Caki2 (cell line): ENCODE data around the gene ACO2. TPM values are rescaled to one million over a fixed set of nuclear protein-coding genes. Genes with fewer than 3 reads are reported as not detected.
A peak's percentile ranks its signal among the peaks of the same experiment; 100 is the strongest.
"Not testable (repeated sequence)": the region's sequence is repeated elsewhere in the genome, so short reads cannot be mapped to it uniquely, and the experiment has no call there.

ENCODE experiments used
- DNase-seq: peaks from one replicate; pipeline ENCODE4 v3.0.0-alpha.2; 2015; ENCODE audit warnings: low read depth
- in situ Hi-C: cut with HindIII; loops from 2 replicates; pipeline ENCODE4 v1.10.0; 2016; ENCODE audit warnings: low sequenced_read_pairs, low pct_unique_long_range_greater_than_20kb, mixed read lengths
- total RNA-seq: library from RNA; depleted of rRNA; stranded (reverse); fragments of >200 nt; shearing (Covaris generic); gene quantifications from 2 replicates; pipeline ENCODE4 v1.2.3, GENCODE V29; 2014; ENCODE audit warnings: low replicate concordance

The ACO2 gene
- total RNA-seq, 1 experiment from 2014 or later: 152 TPM

GRCh38 chr22:41551877-41552582, 83.1 kb downstream of the ACO2 start:
- no peak for DNase-seq
- in situ Hi-C loops: no loop called here

GRCh38 chr22:41555325-41555982, 86.5 kb downstream of the ACO2 start:
- in situ Hi-C loops: no loop called here
- no peak for DNase-seq

GRCh38 chr22:41556561-41556960, 87.6 kb downstream of the ACO2 start:
- in situ Hi-C loops: no loop called here
- DNase-seq: no peak

GRCh38 chr22:41557401-41558240, 88.7 kb downstream of the ACO2 start:
- DNase-seq: peak; percentile 61

GRCh38 chr22:41558241-41558630, 89.3 kb downstream of the ACO2 start:
- DNase-seq, in situ Hi-C loops: not testable (repeated sequence)

More at GRCh38 chr22:41557401-41558240, 88.7 kb downstream of the ACO2 start:
- in situ Hi-C loops: no loop called here

- in situ Hi-C loops: no loop called here
- DNase-seq: no peak
These were observed 91.2 kb downstream of the ACO2 start for GRCh38 chr22:41560095-41560471.

GRCh38 chr22:41561335-41561734, 92.4 kb downstream of the ACO2 start:
- no peak for DNase-seq
- in situ Hi-C loops: no loop called here

- in situ Hi-C loops: no loop called here
- no peak for DNase-seq
These were observed 92.9 kb downstream of the ACO2 start for GRCh38 chr22:41561788-41562187.

- in situ Hi-C loops: no loop called here
These were observed 93.5 kb downstream of the ACO2 start for GRCh38 chr22:41562461-41562860.

GRCh38 chr22:41563051-41563711, 94.3 kb downstream of the ACO2 start:
- DNase-seq: peak; percentile 69

More at GRCh38 chr22:41562461-41562860, 93.5 kb downstream of the ACO2 start:
- DNase-seq: no peak

GRCh38 chr22:41564563-41564962, 95.6 kb downstream of the ACO2 start:
- in situ Hi-C loops: no loop called here
- no peak for DNase-seq

More at GRCh38 chr22:41563051-41563711, 94.3 kb downstream of the ACO2 start:
- in situ Hi-C loops: no loop called here

- peak; percentile 83 for DNase-seq
- in situ Hi-C loops: no loop called here
These were observed 96.6 kb downstream of the ACO2 start for GRCh38 chr22:41565403-41566054.

GRCh38 chr22:41567512-41567768, 98.5 kb downstream of the ACO2 start:
- DNase-seq: no peak
- in situ Hi-C loops: no loop called here

GRCh38 chr22:41568811-41569210, 99.9 kb downstream of the ACO2 start:
- in situ Hi-C loops: no loop called here
- DNase-seq: no peak

- in situ Hi-C loops: no loop called here
- no peak for DNase-seq
These were observed 101.3 kb downstream of the ACO2 start for GRCh38 chr22:41570221-41570620.

- no peak for DNase-seq
- in situ Hi-C loops: no loop called here
These were observed 102.9 kb downstream of the ACO2 start for GRCh38 chr22:41571786-41572185.

- DNase-seq: not testable (repeated sequence)
These were observed 103.4 kb downstream of the ACO2 start for GRCh38 chr22:41572305-41572704.

GRCh38 chr22:41573677-41574076, 104.8 kb downstream of the ACO2 start:
- in situ Hi-C loops: no loop called here
- no peak for DNase-seq

More at GRCh38 chr22:41572305-41572704, 103.4 kb downstream of the ACO2 start:
- in situ Hi-C loops: not testable (repeated sequence)
